ENCODE results near the gene CCR9. TPM values are rescaled to one million over a fixed set of nuclear protein-coding genes. Genes with fewer than 3 reads are reported as not detected.

Gene CCR9
- total and polyA plus RNA-seq, 10 of the 15 experiments (the other 5 are each of a cell fraction or from before 2014, with no cell fraction given), result 0.05 to 3.9 (median 2.4) TPM

- TF ChIP-seq GABPA (IDR thresholded peaks at IDR 0.05; ENCODE audit: low read depth) (no peak), TBL1XR1 (IDR thresholded peaks at IDR 0.05; ENCODE audit: low read depth, low read length) (no peak), BCL11A (IDR thresholded peaks at IDR 0.05; ENCODE audit: low read depth, low read length) (peak; percentile 32; the same call in 1 of the 2 replicates), GATAD2B (conservative IDR thresholded peaks at IDR 0.05; ENCODE audit: low read depth) (no peak; the same call in 1 of the 2 replicates), ETV6 (conservative IDR thresholded peaks at IDR 0.05 in 1 of 2, IDR thresholded peaks at IDR 0.05 in 1 of 2; ENCODE audit: borderline replicate concordance in 1 of 2, low read depth in 1 of 2) (no peak), ZNF622 (IDR thresholded peaks at IDR 0.05) (no peak), KLF5 (IDR thresholded peaks at IDR 0.05; ENCODE audit: partially characterized antibody) (no peak)
Measured at GRCh38 chr3:45870099-45870498, 16.2 kb upstream of the CCR9 start (continued).

- intact Hi-C loops (cut with micrococcal nuclease; ENCODE audit: unreplicated experiment) (no loop called here), in situ Hi-C loops (cut with MboI) (no loop called here)
- Histone ChIP-seq H3K36me3 (ENCODE audit: control insufficient read depth in 2 of 2, insufficient read depth in 2 of 2, low read length in 1 of 2) (no peaks in the 10 kb centered on the region), H3K27me3 (replicated peaks in 1 of 2; ENCODE audit: control insufficient read depth in 2 of 2, insufficient read depth in 2 of 2, low read length in 1 of 2) (no peaks in the 10 kb centered on the region; a peak in 1 of 4 replicates), H2AFZ (ENCODE audit: control insufficient read depth, low read depth, low read length) (no peak overlapping the region), H3K4me2 (ENCODE audit: control insufficient read depth, insufficient read depth) (no peak overlapping the region), H3K9ac (ENCODE audit: control insufficient read depth, insufficient read depth, low read length) (no peak overlapping the region), H4K20me1 (ENCODE audit: control insufficient read depth, insufficient read depth) (no peaks in the 10 kb centered on the region), H3K27ac (ENCODE audit: control insufficient read depth, insufficient read depth) (no peak overlapping the region), H3K4me1 (ENCODE audit: control insufficient read depth, insufficient read depth, low read length) (peaks cover 29% of the 10 kb centered on the region), H3K9me3 (replicated peaks; ENCODE audit: control insufficient read depth, insufficient read depth, low read length) (peaks cover 1% of the 10 kb centered on the region; the same call in 1 of the 3 replicates), H3K79me2 (ENCODE audit: control insufficient read depth, insufficient read depth, low read length) (no peaks in the 10 kb centered on the region), H3K4me3 (no peak overlapping the region)
- ATAC-seq, result no peak
- ChIA-PET CTCF (interaction anchor here (1.2 kb wide), 1 partner anchor 16 kb away, joined by 5 read pairs; no protein-coding TSS in a partner anchor), SMC1A (ENCODE audit: uncharacterized antibody, unreplicated experiment) (interaction anchor here (0.6 to 11.4 kb wide), 7 partner anchors 9 to 207 kb away, joined by 3 to 199 read pairs (median 4); partner anchors contain the start of gene CCR9), RAD21 (ENCODE audit: unreplicated experiment) (interaction anchor here (1.0 to 6.9 kb wide), 4 partner anchors 11 to 39 kb away, joined by 5 to 58 read pairs (median 6); no protein-coding TSS in a partner anchor), POLR2A (interaction anchor here (5.7 kb wide), 1 partner anchor 9 kb away, joined by 32 read pairs; no protein-coding TSS in a partner anchor)
- 58% methylated on average over 6 of the region's 6 CpGs for WGBS (ENCODE audit: insufficient coverage, insufficient replicate concordance, low lambda C conversion rate, missing lambda C conversion rate)
- no peak for DNase-seq (ENCODE audit: low read depth, low spot score)
- no peak for FAIRE-seq
- BruUV-seq (replicated peaks), result no TSS peak
- TF ChIP-seq E2F8 (IDR thresholded peaks at IDR 0.05; ENCODE audit: low read depth, partially characterized antibody) (no peak), GABPA (IDR thresholded peaks at IDR 0.05; ENCODE audit: low read depth) (no peak), ZNF24 (IDR thresholded peaks at IDR 0.05) (no peak), KDM1A (IDR thresholded peaks at IDR 0.05; ENCODE audit: borderline replicate concordance) (no peak), ATF7 (IDR thresholded peaks at IDR 0.05; ENCODE audit: low read depth) (no peak), JUNB (IDR thresholded peaks at IDR 0.05) (no peak), SP1 (IDR thresholded peaks at IDR 0.05; ENCODE audit: low read depth, low read length) (no peak), E2F4 (IDR thresholded peaks at IDR 0.05; ENCODE audit: low read depth, low read length) (no peak), POLR2AphosphoS5 (IDR thresholded peaks at IDR 0.05; ENCODE audit: low read length) (no peak), PKNOX1 (IDR thresholded peaks at IDR 0.05) (no peak), CHD4 (IDR thresholded peaks at IDR 0.05) (no peak), MAX (IDR thresholded peaks at IDR 0.05; ENCODE audit: low read depth, low read length) (no peak)
Measured at GRCh38 chr3:45871780-45872179, 14.6 kb upstream of the CCR9 start.
